Measurements from ENCODE around the gene GIPC2.

Gene GIPC2

GRCh38 chr1:78049396-78049795, 3.6 kb downstream of the GIPC2 start:
- no peak for DNase-seq (ENCODE audit: low read depth in 1 of 2, low spot score in 1 of 2)
- Histone ChIP-seq H3K27me3 (ENCODE audit: insufficient read depth, poor library complexity, severe bottlenecking) (peaks cover 31% of the 10 kb centered on the region), H3K27ac (replicated peaks) (no peak overlapping the region), H3K4me3 (replicated peaks; ENCODE audit: insufficient read depth, low read length) (no peak overlapping the region)
- TF ChIP-seq CTCF (IDR thresholded peaks at IDR 0.05; ENCODE audit: insufficient read depth, low read length) = no peak
- no peak for TF ChIP-seq GABPA (IDR thresholded peaks at IDR 0.05; ENCODE audit: low read depth)
- TF ChIP-seq SPI1 (IDR thresholded peaks at IDR 0.05; ENCODE audit: borderline replicate concordance, low read depth) = no peak
- no peak for TF ChIP-seq POLR2AphosphoS5 (IDR thresholded peaks at IDR 0.05; ENCODE audit: low read depth)
- TF ChIP-seq REST (IDR thresholded peaks at IDR 0.05; ENCODE audit: insufficient replicate concordance, low read depth) = no peak

GRCh38 chr1:78051005-78051404, 5.2 kb downstream of the GIPC2 start:
- DNase-seq (ENCODE audit: low read depth in 1 of 2, low spot score in 1 of 2) = no peak
- Histone ChIP-seq H3K27ac (replicated peaks) (no peak overlapping the region), H3K4me3 (replicated peaks; ENCODE audit: insufficient read depth, low read length) (no peak overlapping the region), H3K27me3 (ENCODE audit: insufficient read depth, poor library complexity, severe bottlenecking) (peaks cover 15% of the 10 kb centered on the region)
- TF ChIP-seq CTCF (IDR thresholded peaks at IDR 0.05; ENCODE audit: insufficient read depth, low read length) = no peak
- no peak for TF ChIP-seq POLR2AphosphoS5 (IDR thresholded peaks at IDR 0.05; ENCODE audit: low read depth)
- no peak for TF ChIP-seq SPI1 (IDR thresholded peaks at IDR 0.05; ENCODE audit: borderline replicate concordance, low read depth)

GRCh38 chr1:78052685-78053405, 7.1 kb downstream of the GIPC2 start:
- TF ChIP-seq CTCF (IDR thresholded peaks at IDR 0.05; ENCODE audit: insufficient read depth, low read length) (no peak), POLR2AphosphoS5 (IDR thresholded peaks at IDR 0.05; ENCODE audit: low read depth) (no peak), SPI1 (IDR thresholded peaks at IDR 0.05; ENCODE audit: borderline replicate concordance, low read depth) (no peak), GABPA (IDR thresholded peaks at IDR 0.05; ENCODE audit: low read depth) (no peak), REST (IDR thresholded peaks at IDR 0.05; ENCODE audit: insufficient replicate concordance, low read depth) (no peak)
- Histone ChIP-seq H3K4me3 (replicated peaks; ENCODE audit: insufficient read depth, low read length) (no peak overlapping the region), H3K27me3 (ENCODE audit: insufficient read depth, poor library complexity, severe bottlenecking) (no peaks in the 10 kb centered on the region)

GRCh38 chr1:78053498-78053897, 7.7 kb downstream of the GIPC2 start:
- no peak overlapping the region for H3K27ac ChIP-seq (replicated peaks)
- no peak for TF ChIP-seq REST (IDR thresholded peaks at IDR 0.05; ENCODE audit: insufficient replicate concordance, low read depth)
- TF ChIP-seq POLR2AphosphoS5 (IDR thresholded peaks at IDR 0.05; ENCODE audit: low read depth) = no peak
- TF ChIP-seq GABPA (IDR thresholded peaks at IDR 0.05; ENCODE audit: low read depth) = no peak
- TF ChIP-seq SPI1 (IDR thresholded peaks at IDR 0.05; ENCODE audit: borderline replicate concordance, low read depth) = no peak
- no peak for TF ChIP-seq CTCF (IDR thresholded peaks at IDR 0.05; ENCODE audit: insufficient read depth, low read length)
- no peak overlapping the region for H3K4me3 ChIP-seq (replicated peaks; ENCODE audit: insufficient read depth, low read length)
- H3K27me3 ChIP-seq (ENCODE audit: insufficient read depth, poor library complexity, severe bottlenecking) = no peaks in the 10 kb centered on the region
- DNase-seq (ENCODE audit: low read depth in 1 of 2, low spot score in 1 of 2) = no peak

More at GRCh38 chr1:78052685-78053405, 7.1 kb downstream of the GIPC2 start:
- peak in 1 of 2 experiments; percentile 13 for DNase-seq (ENCODE audit: low read depth in 1 of 2, low spot score in 1 of 2)
- H3K27ac ChIP-seq (replicated peaks) = no peak overlapping the region
